ENCODE measurements around the gene STAB1. TPM values are rescaled to one million over a fixed set of nuclear protein-coding genes. Genes with fewer than 3 reads are reported as not detected.

The STAB1 gene, protein sequence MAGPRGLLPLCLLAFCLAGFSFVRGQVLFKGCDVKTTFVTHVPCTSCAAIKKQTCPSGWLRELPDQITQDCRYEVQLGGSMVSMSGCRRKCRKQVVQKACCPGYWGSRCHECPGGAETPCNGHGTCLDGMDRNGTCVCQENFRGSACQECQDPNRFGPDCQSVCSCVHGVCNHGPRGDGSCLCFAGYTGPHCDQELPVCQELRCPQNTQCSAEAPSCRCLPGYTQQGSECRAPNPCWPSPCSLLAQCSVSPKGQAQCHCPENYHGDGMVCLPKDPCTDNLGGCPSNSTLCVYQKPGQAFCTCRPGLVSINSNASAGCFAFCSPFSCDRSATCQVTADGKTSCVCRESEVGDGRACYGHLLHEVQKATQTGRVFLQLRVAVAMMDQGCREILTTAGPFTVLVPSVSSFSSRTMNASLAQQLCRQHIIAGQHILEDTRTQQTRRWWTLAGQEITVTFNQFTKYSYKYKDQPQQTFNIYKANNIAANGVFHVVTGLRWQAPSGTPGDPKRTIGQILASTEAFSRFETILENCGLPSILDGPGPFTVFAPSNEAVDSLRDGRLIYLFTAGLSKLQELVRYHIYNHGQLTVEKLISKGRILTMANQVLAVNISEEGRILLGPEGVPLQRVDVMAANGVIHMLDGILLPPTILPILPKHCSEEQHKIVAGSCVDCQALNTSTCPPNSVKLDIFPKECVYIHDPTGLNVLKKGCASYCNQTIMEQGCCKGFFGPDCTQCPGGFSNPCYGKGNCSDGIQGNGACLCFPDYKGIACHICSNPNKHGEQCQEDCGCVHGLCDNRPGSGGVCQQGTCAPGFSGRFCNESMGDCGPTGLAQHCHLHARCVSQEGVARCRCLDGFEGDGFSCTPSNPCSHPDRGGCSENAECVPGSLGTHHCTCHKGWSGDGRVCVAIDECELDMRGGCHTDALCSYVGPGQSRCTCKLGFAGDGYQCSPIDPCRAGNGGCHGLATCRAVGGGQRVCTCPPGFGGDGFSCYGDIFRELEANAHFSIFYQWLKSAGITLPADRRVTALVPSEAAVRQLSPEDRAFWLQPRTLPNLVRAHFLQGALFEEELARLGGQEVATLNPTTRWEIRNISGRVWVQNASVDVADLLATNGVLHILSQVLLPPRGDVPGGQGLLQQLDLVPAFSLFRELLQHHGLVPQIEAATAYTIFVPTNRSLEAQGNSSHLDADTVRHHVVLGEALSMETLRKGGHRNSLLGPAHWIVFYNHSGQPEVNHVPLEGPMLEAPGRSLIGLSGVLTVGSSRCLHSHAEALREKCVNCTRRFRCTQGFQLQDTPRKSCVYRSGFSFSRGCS (N-terminal part only)
- total RNA-seq (2013; cell fraction: nucleolus; rRNA removed) = 0.22 and 0.23 TPM in 2 replicates
- not detected in 2 replicates for total RNA-seq (2014; rRNA removed)
- total RNA-seq (2014; rRNA removed; fragmentation: Illumina TruSeq; extraction: Trizol) = not detected in 2 replicates
- total RNA-seq (2021) = 0.35 and 0.46 TPM in 2 replicates
- polyA plus RNA-seq (2011; ENCODE audit: low read depth) = not detected
- not detected in 2 replicates for polyA plus RNA-seq (2011; rRNA removed)
- 0.02 TPM in 1 of 2 replicates, not detected in the other for polyA plus RNA-seq (2011; cell fraction: cytosol; rRNA removed)
- 0.13 and 0.42 TPM in 2 replicates for polyA plus RNA-seq (2011; cell fraction: nucleus; rRNA removed)
- polyA plus RNA-seq (2012) = 0.11 TPM in 1 of 2 replicates, not detected in the other
- polyA plus RNA-seq (2014; fragmentation: Illumina TruSeq; extraction: Trizol) = not detected in 2 replicates
- not detected for polyA plus RNA-seq (2014; fragmentation: Nextera tagmentation; extraction: Ambion mirVana)
- polyA plus RNA-seq (2014; rRNA removed) = not detected in 2 replicates
- not detected for polyA plus RNA-seq (2016; fragmentation: Nextera tagmentation; extraction: Ambion mirVana)
- 0.15 TPM in 1 of 2 replicates, not detected in the other for polyA minus RNA-seq (2011; rRNA and poly(A)+ RNA removed)
- polyA minus RNA-seq (2011; cell fraction: cytosol; rRNA and poly(A)+ RNA removed) = not detected in 2 replicates
- polyA minus RNA-seq (2011; cell fraction: nucleus; rRNA and poly(A)+ RNA removed) = 0.10 TPM in 1 of 2 replicates, not detected in the other
- Bru-seq, nascent RNA = percentile 3 among the genes with signal in this experiment
- BruChase-seq, experiment 1, labeled RNA remaining after a 6-hour chase = percentile 11 among the genes with signal in this experiment
- percentile 6 among the genes with signal in this experiment for BruChase-seq, experiment 2, labeled RNA remaining after a 2-hour chase
- long read RNA-seq, experiment 1 = 0 reads
- long read RNA-seq, experiment 2 = 0 reads

DNA sequence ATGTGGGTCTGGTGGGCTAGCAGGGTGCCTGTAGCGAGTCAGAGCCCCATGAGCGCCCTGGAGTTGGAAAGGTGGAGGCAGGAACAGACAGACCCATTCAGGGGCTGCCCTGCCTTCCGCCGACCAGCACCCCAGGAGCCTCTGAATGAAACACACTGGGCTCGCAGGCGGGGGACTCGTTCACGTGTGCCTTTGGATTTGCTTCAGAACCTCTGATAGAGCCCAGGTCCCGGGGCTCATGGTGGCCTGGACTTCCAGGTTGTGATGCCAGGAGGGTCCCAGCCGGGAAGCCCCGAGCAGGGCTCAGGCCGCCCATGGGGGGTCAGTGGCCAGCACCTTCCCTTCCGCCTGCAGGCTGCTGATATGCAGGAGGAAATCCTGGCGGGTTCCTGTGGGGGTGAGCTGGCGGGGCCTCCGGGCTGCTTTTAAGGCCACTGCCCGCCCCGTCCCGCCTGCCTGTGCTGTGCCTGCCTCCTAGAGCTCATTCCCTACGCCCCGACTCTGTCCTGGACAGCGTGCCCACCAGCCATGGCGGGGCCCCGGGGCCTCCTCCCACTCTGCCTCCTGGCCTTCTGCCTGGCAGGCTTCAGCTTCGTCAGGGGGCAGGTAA, at the start of gene STAB1:
STAB1 (plus strand) TSS at position 453 of the 610 bp plus-strand sequence; CDS start at position 529, 76 bp downstream.
- RAD21 ChIA-PET (ENCODE audit: unreplicated experiment) = no interaction called here
- POLR2A ChIA-PET = no interaction called here
- CTCF ChIA-PET = interaction anchor here (0.7 kb wide), 1 partner anchor 13 kb away, joined by 3 read pairs; no protein-coding TSS in a partner anchor
- H3K4me2 ChIP-seq (ENCODE audit: control insufficient read depth, insufficient read depth) = no peak within 1 kb of the TSS
- in situ Hi-C loops (cut with MboI) = no loop called here
- intact Hi-C loops (cut with micrococcal nuclease; ENCODE audit: unreplicated experiment) = no loop called here
- no peak for FAIRE-seq
- H3K27me3 ChIP-seq (replicated peaks in 1 of 2; ENCODE audit: control insufficient read depth in 2 of 2, insufficient read depth in 2 of 2, low read length in 1 of 2) = no peaks in the 10 kb centered on the region
- 39% methylated on average over 25 of the region's 25 CpGs for WGBS (ENCODE audit: insufficient coverage, insufficient replicate concordance, low lambda C conversion rate, missing lambda C conversion rate)
- H2AFZ ChIP-seq (ENCODE audit: control insufficient read depth, low read depth, low read length) = no peak within 1 kb of the TSS
- ATAC-seq = no peak
- no peak within 1 kb of the TSS for H3K27ac ChIP-seq (ENCODE audit: control insufficient read depth, insufficient read depth)
- no peaks in the 10 kb centered on the region for H3K4me1 ChIP-seq (ENCODE audit: control insufficient read depth, insufficient read depth, low read length)
- H3K9ac ChIP-seq (ENCODE audit: control insufficient read depth, insufficient read depth, low read length) = no peak within 1 kb of the TSS
- no peak within 1 kb of the TSS for H3K4me3 ChIP-seq
- BruUV-seq (replicated peaks) = no TSS peak
- no peaks in the 10 kb centered on the region for H3K9me3 ChIP-seq (replicated peaks; ENCODE audit: control insufficient read depth, insufficient read depth, low read length)
- no peaks in the 10 kb centered on the region for H3K79me2 ChIP-seq (ENCODE audit: control insufficient read depth, insufficient read depth, low read length)
- no peaks in the 10 kb centered on the region for H4K20me1 ChIP-seq (ENCODE audit: control insufficient read depth, insufficient read depth)
- DNase-seq (ENCODE audit: low read depth, low spot score) = no peak
- peaks cover 0 to 12% of the 10 kb centered on the region in 2 experiments; a peak in 3 of 4 replicates for H3K36me3 ChIP-seq (ENCODE audit: control insufficient read depth in 2 of 2, insufficient read depth in 2 of 2, low read length in 1 of 2)
- SMC1A ChIA-PET (ENCODE audit: uncharacterized antibody, unreplicated experiment) = no interaction called here
- no peak for TF ChIP-seq STAT1 (conservative IDR thresholded peaks at IDR 0.05)
- no peak for TF ChIP-seq MEF2A (IDR thresholded peaks at IDR 0.05; ENCODE audit: insufficient read depth, low read depth, low read length)
- TF ChIP-seq CREM (IDR thresholded peaks at IDR 0.05; ENCODE audit: low read depth) = no peak
- no peak for TF ChIP-seq HDAC2 (IDR thresholded peaks at IDR 0.05)
- TF ChIP-seq CHD4 (IDR thresholded peaks at IDR 0.05) = no peak
- TF ChIP-seq, protein P1, sequence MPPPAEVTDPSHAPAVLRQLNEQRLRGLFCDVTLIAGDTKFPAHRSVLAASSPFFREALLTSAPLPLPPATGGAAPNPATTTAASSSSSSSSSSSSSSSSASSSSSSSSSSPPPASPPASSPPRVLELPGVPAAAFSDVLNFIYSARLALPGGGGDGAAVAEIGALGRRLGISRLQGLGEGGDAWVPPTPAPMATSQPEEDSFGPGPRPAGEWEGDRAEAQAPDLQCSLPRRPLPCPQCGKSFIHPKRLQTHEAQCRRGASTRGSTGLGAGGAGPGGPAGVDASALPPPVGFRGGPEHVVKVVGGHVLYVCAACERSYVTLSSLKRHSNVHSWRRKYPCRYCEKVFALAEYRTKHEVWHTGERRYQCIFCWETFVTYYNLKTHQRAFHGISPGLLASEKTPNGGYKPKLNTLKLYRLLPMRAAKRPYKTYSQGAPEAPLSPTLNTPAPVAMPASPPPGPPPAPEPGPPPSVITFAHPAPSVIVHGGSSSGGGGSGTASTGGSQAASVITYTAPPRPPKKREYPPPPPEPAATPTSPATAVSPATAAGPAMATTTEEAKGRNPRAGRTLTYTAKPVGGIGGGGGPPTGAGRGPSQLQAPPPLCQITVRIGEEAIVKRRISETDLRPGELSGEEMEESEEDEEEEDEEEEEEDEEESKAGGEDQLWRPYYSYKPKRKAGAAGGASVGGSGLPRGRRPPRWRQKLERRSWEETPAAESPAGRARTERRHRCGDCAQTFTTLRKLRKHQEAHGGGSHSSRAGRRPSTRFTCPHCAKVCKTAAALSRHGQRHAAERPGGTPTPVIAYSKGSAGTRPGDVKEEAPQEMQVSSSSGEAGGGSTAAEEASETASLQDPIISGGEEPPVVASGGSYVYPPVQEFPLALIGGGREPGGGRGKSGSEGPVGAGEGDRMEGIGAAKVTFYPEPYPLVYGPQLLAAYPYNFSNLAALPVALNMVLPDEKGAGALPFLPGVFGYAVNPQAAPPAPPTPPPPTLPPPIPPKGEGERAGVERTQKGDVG (CRISPR knock-in tag; IDR thresholded peaks at IDR 0.05) = no peak
- TF ChIP-seq, protein P2, sequence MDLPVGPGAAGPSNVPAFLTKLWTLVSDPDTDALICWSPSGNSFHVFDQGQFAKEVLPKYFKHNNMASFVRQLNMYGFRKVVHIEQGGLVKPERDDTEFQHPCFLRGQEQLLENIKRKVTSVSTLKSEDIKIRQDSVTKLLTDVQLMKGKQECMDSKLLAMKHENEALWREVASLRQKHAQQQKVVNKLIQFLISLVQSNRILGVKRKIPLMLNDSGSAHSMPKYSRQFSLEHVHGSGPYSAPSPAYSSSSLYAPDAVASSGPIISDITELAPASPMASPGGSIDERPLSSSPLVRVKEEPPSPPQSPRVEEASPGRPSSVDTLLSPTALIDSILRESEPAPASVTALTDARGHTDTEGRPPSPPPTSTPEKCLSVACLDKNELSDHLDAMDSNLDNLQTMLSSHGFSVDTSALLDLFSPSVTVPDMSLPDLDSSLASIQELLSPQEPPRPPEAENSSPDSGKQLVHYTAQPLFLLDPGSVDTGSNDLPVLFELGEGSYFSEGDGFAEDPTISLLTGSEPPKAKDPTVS (IDR thresholded peaks at IDR 0.05; ENCODE audit: low read depth, low read length) = no peak
- no peak for TF ChIP-seq USF2 (IDR thresholded peaks at IDR 0.05; ENCODE audit: borderline replicate concordance, low read depth, low read length)
- TF ChIP-seq MYC (IDR thresholded peaks at IDR 0.05; ENCODE audit: insufficient read depth, insufficient read length, insufficient replicate concordance, low read length, severe bottlenecking) = no peak

All from GM12878 (cell line).